ENCODE data around the gene LRRC36.

GRCh38 chr16:67393111-67393787 is 66.6 kb downstream of the LRRC36 start, which contains the start of gene TPPP3:
- TF ChIP-seq POLR2A (IDR thresholded peaks at IDR 0.05), result peak; percentile 27 to 61 (median 54)
- TF ChIP-seq CTCF (IDR thresholded peaks at IDR 0.05), result peak; percentile 47 to 85 (median 71)
